T-helper 9 cell (primary cell): ENCODE data around the gene AFF3.
"Not testable (repeated sequence)": the region's sequence is repeated elsewhere in the genome, so short reads cannot be mapped to it uniquely, and the experiment has no call there.

Experiments
- DNase-seq: peaks from one replicate; pipeline ENCODE4 v3.0.0-alpha.2; 2020
- total RNA-seq, 2 donors: gene quantifications; one replicate each; lab custom pipeline; 2026; lab: John Stamatoyannopoulos, UW

AFF3 gene, protein sequence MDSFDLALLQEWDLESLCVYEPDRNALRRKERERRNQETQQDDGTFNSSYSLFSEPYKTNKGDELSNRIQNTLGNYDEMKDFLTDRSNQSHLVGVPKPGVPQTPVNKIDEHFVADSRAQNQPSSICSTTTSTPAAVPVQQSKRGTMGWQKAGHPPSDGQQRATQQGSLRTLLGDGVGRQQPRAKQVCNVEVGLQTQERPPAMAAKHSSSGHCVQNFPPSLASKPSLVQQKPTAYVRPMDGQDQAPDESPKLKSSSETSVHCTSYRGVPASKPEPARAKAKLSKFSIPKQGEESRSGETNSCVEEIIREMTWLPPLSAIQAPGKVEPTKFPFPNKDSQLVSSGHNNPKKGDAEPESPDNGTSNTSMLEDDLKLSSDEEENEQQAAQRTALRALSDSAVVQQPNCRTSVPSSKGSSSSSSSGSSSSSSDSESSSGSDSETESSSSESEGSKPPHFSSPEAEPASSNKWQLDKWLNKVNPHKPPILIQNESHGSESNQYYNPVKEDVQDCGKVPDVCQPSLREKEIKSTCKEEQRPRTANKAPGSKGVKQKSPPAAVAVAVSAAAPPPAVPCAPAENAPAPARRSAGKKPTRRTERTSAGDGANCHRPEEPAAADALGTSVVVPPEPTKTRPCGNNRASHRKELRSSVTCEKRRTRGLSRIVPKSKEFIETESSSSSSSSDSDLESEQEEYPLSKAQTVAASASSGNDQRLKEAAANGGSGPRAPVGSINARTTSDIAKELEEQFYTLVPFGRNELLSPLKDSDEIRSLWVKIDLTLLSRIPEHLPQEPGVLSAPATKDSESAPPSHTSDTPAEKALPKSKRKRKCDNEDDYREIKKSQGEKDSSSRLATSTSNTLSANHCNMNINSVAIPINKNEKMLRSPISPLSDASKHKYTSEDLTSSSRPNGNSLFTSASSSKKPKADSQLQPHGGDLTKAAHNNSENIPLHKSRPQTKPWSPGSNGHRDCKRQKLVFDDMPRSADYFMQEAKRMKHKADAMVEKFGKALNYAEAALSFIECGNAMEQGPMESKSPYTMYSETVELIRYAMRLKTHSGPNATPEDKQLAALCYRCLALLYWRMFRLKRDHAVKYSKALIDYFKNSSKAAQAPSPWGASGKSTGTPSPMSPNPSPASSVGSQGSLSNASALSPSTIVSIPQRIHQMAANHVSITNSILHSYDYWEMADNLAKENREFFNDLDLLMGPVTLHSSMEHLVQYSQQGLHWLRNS (N-terminal part only)
- total RNA-seq, result 0.98 to 4.1 reads per million in 2 donors

DNA sequence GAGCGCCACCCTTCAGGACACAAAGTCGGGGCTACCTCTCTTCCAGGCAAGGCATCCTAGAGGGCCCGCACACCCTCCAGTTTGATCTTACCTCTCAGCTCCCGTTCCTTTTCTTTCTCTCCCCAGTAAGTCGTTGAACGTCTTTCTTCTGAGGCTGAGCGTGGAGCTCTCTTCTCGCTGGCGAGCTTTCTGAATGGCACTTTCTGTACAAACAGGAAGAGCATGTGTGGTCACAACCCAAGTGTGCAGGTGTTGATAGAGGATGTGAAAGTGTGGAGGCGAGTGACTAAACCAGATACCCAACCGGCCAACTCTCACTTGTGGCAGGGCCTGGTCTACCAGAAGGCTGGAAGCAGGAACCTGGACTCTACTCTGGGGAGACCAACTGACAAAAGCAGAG is at the start of gene AFF3:
TSS of gene AFF3 (minus strand) at position 198 of the 400 bp plus-strand sequence. CDS start 38,136 bp downstream, outside the sequence.
- DNase-seq, result no peak

DNA sequence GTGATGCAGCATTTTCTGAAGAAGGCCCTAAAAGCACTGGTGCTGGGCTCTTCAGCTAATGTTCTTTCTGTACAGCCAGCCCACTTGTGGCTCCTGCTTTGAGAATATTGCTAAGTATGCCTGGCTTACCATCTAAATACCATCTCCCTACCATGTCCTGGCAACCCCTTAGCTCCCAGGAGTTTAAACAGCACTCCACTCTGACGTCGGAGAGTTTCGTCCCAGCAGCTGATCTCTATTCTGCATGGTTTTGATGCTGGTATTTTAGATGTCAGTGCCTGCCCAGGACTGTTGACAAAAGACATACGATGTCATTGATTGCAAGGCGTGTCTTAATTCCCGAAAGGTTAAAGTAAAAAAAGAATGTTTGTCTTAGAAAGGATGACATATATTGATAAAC is 47.0 kb upstream of the AFF3 start:
- no peak for DNase-seq

DNA sequence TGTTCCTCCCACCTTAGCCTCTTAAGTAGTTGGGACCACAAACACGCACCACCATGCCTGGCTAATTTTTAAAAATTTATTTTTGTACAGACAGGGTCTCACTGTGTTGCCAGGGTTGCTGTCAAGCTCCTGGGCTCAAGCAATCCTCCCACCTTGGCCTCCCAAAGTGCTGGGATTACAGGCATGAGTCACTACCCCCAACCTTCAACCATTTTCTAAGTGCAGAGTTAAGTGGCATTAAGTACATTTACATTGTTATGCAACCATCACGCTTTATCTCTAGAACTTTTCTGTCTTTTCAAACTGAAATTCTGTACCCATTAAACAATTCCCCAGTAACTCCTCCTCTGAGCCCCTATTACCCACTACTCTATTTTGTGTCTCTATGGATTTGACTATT is 45.9 kb upstream of the AFF3 start:
- DNase-seq, result no peak

DNA sequence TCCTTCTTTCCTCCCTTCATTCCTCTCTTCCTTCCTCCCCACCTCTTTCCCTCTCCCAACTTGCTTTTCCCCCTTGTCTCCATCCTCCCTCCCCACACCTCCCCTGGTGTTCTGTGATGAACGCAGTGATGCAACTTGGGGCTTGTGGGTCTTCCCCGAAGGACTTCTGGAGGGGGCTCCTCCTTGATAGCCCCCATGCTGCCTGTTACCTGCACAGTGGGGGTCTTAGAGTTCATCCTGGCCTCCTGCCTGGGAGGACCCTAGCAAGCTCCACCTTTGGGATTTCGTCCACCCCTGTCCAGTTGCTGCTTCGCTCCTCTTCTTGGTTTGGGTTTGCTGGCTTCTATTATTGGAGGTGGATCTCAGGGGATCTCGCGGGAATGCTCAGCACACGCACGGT is 43.7 kb upstream of the AFF3 start:
- no peak for DNase-seq

DNA sequence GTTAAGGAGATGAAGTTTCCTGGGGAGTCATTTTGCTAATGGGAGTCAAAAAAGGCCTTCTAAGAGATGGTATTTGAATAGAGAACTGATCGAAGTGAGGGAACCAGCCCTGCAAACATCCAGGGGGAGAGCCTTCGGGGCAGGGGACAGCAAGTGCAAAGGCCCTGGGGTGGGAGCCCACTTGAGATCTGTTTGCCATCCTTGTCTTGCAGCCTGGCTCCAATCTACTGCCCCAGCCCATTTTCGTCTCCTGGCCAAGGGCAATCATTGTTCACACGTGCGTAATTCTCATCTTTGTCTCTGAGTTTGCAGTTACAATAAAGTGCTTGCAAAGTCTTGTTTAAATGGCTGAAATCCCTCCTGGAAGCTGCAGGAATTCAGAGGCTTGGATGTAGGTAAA is 43.1 kb upstream of the AFF3 start:
- DNase-seq, result no peak

DNA sequence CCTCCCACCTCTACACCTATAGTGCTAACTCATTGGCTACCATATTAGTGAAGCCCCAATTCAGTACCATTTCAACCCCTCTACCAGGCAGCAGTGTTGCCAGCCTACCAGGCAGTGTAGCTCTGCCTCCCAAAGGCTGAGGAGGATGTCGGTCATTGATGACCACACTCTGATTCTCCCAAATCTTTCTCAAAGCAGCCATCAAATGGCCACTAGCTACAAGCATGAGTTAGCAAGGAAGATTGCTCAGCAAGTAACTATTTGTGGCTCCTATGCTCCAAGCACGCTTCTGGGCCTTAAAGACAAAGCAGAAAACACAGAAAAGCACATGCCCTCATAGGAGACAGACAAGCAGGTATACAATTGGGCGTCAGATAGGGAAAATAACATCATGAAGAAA is 42.7 kb upstream of the AFF3 start:
- no peak for DNase-seq

DNA sequence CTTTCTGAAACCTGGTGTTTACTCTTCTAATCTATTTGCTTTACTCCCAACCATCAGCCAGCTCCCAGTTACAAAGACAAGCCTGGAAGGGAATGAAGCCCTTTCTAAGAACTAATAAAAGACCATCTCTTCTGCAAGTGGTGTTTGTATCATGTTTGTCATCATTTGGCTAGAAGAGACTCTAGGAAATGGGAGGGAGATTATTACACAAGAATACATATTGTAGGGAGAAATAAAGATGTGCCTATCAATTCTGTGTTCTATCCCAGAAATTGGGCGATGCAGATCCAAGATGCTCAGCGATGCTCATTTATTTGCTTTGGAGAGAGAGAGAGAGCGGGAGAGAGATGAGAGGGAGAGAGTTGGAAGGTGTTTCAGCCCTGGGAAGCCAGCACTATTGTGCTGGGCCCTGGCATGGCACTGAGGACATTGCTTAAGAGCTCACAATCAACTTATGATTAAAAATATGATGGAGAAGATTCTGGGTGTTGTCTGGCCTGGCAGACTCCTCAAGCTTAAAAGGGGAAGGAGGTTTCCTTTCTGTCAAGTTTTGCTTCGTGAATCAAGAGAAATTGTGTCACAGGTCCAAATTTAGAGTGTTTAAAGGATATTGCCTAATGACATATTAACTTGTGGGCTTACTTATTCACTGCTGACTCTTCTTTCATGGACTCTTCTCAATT is 41.8 kb upstream of the AFF3 start:
- no peak for DNase-seq

DNA sequence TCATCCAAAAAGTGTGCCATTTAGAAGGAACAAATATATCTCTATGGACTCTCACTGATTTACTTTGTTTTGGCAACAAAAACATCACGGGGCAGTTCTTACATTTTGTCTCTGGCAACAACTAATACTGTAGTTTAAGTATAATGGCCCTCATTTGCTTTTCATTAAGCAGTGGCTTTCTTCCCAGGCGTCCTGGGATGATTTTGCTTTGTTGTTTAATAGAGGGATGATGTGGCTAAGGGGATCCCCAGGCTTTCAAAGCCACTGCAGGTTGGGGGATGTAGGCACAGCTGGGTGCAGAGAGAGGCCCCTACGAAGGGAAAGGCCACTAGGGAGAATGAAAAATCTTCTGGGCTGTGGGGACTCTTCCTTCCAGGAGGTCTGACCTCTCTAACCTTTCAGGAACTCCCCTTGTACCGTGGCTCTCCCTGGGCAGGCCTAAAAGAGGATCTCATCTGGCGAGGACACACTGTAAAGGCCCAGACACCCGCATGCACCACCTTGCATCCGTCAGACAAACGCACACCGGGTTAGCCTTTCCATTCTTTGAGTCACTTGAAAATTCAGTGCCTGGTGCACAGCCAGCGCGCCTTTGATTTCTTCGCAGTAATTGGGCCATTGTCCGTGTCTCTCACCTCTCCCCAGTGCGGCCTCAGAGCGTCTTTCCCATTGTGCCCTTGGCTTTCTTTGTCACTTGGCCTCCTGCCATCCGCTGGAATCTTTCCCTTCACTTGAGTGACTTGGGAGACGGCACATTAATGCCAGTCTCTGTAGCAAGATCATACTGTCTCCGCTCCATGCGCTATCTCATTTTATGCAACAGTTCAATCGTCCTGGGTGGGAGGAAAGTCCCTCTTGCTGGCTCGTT is 40.3 kb upstream of the AFF3 start:
- no peak for DNase-seq

DNA sequence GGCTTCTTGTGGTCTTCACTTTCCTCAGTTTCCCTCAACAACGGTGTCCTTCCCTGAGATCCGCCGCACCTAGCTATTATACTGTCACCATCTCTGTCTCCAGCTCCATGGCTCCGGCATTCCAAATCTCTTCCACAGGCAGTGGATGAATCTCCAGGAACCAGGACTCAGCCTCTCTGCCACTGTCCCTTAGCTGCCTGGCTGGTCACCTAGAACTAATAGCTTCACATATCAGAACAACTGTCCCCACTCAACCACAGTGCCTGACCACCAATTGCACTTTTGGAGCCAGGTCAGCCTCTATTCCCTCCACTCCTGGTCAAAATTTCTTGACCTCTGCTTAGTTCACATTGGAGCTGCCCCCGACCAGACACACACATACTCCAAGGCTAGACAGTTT is 38.1 kb upstream of the AFF3 start:
- DNase-seq, result no peak

DNA sequence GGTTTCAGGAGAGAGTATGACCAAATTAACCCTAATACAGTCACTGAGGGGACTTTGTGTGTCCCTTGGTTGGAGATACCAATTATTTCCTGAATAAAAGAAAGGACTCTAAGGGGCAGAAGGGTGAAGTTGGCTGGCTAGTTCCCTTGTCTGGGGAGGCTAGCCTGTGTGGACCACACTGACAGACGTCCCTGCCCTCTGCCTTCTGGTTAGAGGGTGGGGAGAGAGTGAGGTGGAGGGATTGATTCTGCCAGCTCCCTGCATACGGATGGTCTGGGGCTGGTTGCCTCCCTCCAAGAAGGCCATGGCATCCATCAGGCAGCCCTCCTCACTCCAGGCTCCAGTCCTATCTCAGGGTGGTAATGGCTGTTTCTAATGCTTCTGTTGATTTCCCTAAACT is 37.4 kb upstream of the AFF3 start:
- no peak for DNase-seq

DNA sequence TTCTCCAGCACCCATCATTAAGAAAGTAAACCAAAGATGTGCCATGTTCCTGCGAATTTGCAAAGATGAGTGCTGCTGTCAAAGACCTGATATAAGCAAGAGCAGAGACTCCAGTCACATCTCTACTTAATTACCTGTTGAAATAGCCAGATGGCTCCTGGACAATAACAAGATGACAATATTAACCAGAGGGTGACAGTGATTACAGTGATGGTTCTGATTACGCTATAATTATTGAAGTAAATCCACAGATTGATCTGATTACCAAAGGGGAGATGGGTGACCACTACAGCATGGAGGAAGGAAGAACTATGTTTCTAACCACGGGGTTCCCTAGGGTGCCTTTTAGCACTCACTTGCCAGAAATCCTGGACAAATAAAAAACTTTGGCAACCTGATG is 36.5 kb upstream of the AFF3 start:
- no peak for DNase-seq

DNA sequence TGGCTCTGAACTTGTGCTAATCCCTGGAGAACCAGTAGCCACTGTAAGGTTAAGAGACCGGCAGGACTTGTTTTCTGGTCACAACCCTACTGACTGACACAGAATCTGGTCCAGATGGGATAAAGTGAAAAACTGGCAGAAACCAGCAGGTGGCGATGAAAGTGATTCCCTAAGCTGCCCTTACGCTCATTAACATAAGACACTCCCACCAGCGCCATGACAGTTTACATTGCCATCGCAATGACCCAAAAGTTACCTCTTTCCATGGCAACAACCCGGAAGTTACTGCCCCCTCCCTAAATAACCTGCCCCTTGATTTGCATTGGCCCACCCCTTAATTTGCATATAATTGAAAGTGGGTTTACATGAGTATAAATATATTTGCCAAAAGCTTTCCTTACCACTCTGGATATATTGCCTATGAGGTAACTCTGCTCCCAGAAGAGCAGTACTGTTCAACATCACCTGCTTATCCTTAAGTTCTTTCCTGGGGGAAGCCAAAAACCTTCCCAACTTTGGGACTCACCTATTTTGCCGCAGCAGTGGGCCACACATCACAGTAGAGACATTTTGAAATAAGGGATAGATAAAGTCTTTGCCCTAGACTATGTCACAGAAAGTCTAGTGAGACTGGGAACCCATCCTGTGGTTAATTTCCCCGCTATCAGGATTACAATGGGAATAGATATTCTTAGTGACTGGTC is 35.8 kb upstream of the AFF3 start:
- no peak for DNase-seq

DNA sequence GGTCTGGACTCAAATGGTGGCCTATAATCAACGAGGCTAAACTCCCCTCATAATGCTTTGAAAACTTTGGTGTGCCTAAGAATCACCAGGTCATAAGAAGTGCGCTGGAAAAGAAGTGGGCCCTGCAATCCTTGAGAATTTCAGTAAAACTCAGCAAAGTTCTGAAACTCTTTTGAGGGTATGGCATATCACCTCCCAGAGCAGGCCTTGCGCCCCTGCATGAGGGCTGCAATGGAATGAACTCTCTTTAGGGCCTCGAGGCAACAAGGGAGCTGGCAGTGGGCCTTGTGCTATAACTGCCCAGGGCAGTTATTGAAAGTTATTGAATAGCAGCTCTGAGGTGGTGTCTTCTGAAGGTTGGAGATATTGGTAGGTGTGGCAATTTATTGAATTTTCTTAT is 34.5 kb upstream of the AFF3 start:
- no peak for DNase-seq

DNA sequence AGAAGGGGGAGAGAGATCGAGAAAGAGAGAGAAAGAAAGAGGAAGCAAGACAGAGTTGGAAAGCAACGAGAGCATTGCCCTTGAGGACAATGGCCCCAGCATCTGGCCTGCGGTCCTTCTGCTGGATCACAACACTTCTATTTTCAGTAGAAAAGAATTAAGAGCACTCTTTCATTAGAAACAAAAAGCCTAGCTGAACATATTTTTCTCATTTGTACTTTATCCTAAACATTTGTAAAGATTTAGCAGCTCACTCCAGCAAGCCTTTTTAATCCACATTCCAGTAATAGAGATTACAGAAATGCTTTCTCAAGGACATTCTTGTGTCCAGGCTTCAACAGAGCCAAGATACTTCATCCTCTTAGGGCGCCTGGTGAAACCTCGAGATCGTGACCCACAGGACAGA is 31.6 kb upstream of the AFF3 start:
- no peak for DNase-seq

DNA sequence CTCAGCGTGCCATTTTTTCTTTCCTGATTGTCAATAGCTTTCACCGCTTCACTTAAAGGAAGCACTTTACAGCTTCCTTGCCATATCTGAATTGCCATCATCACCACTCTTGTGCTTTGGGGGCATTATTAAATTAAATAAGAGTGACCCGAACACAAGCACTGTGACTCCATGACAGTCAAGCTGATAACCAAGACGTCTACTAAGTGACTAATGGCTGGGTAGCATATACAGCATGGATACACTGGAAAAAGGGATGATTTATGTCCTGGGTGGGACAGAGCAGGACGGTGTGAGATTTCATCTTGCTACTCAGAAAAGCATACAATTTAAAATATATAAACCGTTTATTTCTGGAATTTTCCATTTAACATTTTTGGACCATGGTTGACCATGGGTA is 24.3 kb upstream of the AFF3 start:
- DNase-seq, result no peak

DNA sequence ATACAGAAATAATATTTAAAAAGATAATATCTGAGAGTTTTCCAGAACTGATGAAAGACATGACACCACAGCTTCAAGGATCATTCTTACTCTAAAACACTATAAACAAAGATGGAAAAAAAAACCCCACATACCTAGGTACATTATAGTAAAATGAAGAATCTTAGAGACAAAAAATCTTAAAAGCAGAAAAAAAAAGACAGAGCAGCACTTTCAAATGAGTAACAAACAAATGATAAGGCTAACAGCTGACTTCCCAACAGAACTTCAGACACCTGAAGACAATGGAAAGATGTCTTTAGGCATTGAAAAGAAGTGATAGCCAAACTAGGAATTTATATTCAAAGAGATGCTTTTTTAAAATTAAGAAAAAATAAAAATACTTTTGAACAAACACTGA is 21.2 kb upstream of the AFF3 start:
- DNase-seq, result no peak

DNA sequence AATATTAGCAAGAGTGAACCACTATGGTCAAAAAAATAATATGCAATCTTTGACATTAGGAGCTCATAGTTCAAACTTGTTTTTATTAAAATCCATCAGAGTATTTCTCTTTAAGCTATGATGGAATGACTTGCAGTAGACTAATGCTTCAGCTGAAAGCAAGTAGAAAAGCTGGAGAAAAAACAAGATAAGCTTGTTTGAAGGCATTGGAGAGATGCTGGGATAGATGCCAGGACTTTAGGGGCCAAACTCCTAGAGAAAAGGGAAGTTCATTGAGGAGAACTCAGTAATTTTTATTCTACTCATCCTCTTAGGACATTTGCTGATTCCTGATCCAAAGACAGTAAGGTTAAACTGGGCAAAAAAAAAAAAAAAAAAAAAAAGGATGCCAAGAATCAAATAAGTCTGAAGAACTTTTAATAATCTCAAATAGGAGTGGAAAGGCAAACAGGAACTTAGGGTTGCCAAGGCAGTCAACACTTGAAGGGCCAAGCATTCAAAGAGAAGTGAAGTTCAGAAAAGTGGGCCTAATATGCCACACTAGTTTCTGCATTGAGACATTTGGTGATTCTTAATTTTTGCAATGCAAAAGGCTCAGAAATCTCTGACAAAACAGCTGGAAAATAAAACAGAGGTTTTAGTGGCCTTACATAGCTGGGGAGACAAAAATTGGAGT is 19.7 kb upstream of the AFF3 start:
- no peak for DNase-seq

DNA sequence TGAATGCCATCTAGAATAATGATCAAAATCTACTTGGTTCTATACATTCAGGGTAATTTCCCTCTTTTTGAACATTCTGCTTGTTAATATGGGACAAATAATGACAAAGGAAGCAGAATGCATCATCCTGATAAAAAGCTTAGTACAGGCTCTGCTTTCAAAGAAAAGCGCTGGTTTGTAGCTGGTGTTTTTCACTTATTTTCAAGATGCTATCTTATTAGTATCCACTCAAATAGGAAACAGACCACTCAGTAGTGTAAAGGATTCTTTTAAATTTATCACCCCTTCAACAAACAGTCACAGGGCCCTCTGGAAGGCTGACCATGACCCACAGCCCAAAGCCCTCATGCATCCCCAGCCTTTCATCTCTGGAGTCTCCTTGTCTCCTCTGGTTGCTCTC is 18.0 kb upstream of the AFF3 start:
- DNase-seq, result no peak

DNA sequence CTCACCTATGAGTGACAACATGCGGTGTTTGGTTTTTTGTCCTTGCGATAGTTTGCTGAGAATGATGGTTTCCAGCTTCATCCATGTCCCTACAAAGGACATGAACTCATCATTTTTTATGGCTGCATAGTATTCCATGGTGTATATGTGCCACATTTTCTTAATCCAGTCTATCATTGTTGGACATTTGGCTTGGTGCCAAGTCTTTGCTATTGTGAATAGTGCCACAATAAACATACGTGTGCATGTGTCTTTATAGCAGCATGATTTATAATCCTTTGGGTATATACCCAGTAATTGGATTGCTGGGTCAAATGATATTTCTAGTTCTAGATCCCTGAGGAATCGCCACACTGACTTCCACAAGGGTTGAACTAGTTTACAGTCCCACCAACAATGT is 9.4 kb upstream of the AFF3 start:
- DNase-seq, result not testable (repeated sequence)

DNA sequence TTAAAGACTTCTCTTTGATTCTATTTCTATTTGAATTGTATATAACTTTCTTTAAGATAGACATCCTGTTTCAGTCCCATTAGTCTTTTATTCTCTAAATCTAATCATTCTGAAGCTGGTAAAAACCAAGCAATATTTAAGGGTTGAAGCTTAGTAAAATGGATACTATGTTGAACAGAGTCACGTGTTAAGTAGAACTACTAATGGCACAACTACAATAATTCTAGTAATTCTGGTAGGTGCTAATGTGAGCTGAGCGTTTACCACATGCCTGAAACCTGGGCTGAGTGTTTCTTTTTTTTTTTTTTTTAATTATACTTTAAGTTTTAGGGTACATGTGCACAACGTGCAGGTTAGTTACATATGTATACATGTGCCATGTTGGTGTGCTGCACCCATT is 8.9 kb upstream of the AFF3 start:
- DNase-seq, result no peak
